Dermis blood vessel endothelial cell (primary cell): ENCODE measurements around the gene CCDC190. TPM values are rescaled to one million over a fixed set of nuclear protein-coding genes. Genes with fewer than 3 reads are reported as not detected.
A peak's percentile ranks its signal among the peaks of the same experiment; 100 is the strongest.
"Not testable (repeated sequence)": the region's sequence is repeated elsewhere in the genome, so short reads cannot be mapped to it uniquely, and the experiment has no call there.

Source experiments
- DNase-seq: peaks from one replicate; pipeline ENCODE4 v3.0.0; 2010
- total RNA-seq: library from RNA; depleted of rRNA; stranded (reverse); fragments of >200 nt; gene quantifications from 2 replicates; pipeline ENCODE4 v1.2.3, GENCODE V29; 2014

CCDC190 gene
- total RNA-seq, 1 donor from 2014 or later = not detected

DNA sequence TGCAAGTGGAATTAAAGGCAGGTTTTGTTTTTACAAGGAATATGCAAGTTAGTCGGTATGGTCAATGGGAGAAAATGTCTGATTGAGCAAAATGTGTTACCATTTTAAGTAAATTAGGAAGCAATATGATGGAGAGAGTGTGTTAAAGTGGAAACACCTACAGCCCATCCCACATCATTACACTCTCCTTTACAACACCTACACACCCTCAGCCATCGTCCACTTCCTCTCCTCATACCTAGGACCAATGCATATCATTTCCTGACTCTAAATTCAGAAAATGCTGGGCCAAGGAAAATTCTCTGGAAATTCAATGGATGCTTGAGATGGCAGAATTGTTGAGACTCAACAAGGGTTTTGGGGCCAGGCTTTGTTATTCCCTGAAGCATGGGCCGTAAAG lies 16.4 kb upstream of the CCDC190 start:
- no peak for DNase-seq

DNA sequence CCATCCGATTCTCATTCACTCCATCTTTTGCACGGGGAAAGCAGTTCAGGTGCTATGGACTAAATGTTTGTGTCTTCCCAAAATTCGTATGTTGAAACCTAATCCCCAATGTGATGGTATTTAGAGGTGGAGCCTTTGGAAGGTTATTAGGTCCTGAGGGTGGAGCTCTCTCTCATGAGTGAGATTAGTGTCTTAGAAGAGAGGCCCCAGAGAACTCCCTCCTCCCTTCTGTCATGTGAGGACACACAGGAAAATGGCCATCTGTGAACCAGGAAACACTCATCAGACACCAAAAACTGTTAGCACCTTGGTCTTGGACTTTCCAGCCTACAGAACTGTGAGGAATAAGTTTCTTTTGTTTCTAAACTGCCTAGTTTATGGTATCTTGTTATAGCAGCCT lies 15.8 kb upstream of the CCDC190 start:
- no peak for DNase-seq

DNA sequence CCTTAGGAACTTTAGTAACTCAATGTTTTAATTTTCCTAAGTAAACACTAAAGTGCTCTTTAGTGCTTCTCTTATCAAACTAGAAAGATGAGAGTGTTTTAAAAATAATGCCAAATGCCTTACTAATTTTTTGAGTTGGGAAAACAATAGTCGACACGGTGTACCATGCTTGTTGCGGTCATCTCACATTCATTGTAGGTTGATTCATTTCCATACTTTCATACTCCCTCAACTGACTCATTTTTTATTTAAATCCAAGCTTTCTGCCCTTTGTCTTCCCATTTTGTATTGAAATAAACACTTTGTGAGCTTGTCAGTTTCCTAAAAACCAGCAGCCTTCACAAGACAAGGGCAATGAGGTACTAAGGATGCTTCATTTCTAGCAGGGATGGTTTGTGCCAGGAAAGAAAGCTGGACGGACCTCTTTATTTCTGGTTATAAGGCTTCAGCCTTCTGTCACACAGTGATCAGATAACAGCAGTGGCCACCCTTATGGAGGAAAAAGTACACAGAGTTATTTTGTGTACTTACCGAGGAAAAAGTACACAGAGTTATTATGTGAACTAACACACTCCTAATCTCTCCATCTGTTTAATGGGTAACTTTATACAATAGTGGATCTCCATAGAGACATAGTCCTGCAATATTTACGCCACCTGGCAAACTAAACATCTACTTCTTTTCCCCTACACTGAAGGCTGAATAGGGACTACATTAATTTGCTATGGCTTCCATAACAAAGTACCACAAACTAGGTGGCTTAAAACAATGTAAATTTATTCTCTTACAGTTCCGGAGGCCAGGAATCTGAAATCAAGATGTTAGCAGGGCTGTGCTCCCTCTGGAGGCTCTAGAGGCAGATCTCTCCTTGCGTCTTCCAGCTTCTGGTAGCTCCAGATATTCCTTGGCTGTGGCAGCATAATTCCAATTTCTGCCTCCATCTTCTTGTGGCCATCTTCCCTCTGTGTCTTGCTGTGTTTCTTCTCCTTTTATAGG lies 13.0 kb upstream of the CCDC190 start:
- DNase-seq = peak; percentile 76

DNA sequence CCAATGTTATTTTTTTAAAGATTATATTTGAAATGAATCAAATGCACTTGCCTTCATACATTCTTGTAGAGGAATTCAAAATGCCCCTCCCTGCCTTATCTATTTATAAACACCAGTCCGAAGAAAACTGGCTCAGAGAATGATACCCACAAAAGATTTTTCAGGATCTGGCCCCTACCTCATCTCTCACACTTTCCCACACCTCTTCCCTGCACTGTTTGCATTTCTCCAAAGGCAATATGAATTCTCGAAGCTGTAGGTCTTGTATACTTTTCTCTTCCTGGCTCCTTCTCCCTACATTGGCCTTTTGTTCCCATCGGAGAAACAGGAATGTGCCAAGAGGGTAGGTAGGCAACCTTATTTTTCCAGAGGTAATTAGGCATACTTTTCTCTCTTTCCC lies 12.0 kb upstream of the CCDC190 start:
- no peak for DNase-seq

DNA sequence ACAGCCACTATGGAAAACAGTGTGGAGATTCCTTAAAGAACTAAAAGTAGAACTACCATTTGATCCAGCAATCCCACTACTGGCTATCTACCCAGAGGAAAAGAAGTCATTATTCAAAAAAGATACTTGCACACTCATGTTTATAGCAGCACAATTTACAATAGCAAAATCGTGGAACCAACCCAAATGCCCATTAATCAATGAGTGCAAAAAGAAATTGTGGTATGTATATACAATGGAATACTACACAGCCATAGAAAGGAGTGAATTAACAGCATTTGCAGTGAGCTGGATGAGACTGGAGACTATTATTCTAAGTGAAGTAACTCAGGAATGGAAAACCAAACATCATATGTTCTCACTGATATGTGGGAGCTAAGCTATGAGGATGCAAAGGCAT lies 10.4 kb upstream of the CCDC190 start:
- not testable (repeated sequence) for DNase-seq

DNA sequence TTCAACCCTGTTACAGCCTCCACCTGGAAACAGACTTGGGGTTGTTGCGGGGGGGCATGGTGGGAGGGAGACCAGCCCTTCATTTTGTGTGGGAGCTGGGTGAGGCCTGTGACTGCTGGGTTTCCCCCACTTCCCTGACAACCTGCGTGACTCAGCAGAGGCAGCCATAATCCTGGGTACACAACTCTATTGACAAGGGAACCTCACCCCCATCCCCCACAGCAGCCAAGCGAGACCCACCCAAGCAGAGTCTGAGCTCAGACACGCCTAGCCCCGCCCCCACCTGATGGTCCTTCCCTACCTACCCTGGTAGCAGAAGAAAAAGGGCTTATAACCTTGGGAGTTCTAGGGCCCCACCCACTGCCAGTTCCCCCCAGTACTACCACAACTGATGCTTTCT lies 8.0 kb upstream of the CCDC190 start:
- no peak for DNase-seq

DNA sequence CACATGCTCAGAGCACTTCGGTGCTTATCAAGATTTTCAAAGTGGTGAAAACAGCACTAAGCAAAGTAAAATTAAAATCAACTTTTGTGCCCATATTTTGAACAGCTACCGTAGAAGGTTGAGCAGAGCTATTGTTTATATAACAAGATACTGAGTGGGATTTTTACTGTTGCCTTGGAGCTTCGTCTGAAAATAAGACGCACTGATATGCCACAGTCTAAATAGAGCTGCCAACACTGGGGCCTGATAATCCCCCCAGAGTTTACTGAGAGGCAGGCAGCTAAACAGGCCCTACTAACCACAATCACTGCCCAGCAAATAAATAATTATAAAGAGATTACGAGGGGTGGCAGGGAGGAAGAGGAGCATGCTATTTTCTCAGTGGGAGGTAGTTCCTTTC lies 650 bp upstream of the CCDC190 start:
- no peak for DNase-seq

DNA sequence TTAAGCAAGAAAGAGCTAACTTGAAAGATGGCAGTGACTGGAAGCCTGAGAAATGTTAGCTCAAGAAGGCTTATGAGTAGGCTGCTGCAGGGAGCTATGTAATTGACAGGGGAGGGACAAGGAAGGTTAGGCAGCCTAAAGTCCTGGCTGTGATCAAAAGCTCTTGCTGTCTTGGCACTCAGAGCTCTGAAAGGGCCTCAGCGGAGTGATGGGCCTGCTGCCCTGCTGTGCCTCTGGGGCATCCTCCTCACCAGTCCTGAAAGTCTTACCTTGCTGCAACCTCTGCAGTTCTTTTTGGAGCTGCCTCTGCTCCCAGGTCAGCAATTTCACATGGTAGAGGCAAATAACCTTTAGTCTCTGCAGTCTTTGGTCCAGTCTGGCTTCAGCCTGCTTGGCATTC lies 1.8 kb downstream of the CCDC190 start:
- DNase-seq = no peak

DNA sequence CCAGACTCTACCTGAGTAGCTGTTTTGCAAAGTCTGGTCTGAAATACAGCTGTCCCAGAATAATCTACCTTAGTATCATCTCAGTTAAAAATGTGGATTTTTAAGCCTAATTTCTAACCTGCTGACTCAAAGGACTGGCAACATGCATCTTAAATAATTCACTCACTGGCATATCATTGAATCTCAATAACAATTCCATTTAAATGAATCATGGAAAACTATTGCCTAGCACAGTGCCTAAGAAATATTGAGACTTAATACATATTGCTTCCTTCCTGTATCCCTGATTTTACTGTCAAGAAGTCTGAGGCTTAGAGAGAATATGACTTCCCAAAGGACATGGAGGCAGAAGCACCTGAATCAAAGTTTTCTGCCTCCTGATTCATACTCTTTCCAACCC lies 3.1 kb downstream of the CCDC190 start:
- DNase-seq = peak; percentile 71

DNA sequence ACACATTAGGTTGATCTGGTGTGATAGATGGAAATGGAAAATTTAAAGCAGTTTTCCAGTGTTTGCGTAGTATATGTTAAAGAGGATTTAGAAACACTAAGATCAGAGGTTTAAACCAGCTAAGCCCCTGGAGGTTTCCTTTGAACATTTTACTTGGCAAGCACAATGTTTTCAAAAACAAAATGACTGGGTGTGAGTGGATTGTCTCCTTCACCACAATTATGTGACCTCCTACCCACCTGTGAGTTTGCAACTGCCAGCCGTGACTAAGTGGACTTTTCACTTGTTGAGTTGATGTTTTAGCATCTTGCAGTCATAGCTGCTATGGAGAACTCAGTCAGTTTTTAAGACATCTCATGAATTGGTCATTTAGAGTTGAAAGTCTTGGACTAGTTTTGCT lies 4.7 kb downstream of the CCDC190 start:
- peak; percentile 85 for DNase-seq

DNA sequence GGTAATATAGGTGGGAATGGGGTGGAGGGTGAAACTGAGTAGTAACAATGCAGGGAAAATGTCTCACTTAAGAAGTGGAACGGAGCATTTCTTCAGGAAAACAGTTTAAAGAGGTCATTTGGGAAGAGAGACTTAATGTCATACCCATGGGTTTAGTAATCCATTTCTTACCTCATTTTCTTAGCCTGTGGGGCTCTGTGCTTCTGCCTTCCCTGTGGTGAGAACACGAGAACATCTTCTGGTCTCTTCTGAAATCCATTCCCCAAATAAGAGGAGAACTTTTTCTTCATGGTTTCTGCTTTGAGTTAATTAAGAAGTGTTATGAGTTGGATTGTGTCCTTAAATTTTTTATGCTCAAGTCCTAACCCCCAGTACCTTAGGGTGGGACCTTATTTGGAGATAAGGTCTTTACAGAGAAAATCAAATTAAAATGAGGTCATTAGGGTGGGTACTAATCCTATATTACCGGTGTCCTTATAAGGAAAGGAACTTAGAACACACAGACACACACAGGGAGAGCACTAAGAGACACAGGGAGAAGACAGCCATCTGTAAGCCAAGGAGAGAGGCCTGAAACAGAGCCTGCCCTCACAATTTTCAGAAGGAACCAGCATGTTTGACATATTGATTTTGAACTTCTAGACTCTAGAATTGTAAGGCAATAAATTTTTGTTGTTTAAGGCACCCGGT lies 5.4 kb downstream of the CCDC190 start:
- DNase-seq = peak; percentile 49

DNA sequence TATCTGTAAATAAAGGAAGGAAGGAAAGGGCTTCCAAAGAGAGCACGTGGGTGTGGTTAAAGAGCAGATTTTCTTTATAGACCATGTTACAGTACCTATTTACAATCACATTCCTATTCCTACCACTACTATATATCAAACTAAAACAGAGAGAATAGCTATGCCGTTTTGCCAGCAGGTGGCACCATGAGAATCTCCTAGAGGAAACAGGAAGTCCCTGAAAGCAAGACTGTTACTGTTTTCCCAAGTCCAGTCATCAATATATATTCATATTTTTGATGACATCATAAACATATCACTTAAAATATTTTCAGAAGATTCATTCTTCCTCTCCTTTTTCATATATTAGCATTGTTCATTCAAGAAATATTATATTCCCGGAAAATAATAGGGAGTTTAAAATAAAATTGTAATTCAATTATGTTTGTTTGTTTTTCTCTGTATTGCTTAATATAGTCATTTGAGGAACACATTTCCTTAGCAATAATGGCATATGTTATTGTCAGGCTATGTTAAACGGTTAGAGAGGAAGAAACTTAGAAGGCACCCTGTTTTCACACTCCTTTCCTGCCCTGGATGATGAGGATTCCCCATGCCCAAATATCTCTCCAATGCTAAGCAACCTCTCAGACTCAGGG lies 6.6 kb downstream of the CCDC190 start:
- DNase-seq = peak; percentile 89

DNA sequence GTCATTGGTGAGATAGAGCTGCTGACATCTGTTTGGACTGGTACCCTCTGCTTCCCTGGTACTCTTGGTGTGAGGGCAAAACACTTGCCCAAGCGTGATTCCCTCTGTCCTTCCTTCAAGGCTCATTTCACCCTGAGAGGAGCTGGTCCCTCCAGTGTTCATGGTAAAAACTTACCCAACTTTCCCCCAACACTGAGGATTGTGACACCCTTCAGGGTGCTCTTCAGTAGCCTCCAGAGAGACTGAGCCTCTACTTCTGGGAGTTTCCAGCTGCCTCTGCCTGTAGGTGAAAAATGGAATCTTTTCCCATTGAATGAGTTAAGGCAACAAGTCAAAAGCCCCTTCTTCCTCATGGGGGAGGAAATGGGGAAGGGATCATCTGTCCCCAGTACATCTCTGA lies 9.6 kb downstream of the CCDC190 start:
- no peak for DNase-seq

DNA sequence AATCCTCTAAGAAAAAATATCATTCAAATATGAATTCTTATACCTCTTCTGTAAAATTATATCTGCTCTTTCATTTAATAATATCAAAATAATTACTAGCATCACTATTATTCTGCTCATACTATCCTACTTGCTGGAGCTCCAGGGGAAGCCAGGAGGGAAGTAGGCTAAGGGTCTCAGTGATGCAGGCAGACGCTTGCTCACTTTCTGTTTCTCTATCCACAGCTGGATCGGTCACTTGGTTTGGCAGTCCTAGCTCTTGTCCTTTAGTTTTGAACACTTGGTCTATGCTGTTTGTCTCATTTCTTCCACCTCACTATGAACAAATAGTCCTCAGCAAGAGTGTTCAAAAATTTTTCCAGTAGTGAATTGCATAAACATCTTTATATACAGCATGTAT lies 11.3 kb downstream of the CCDC190 start:
- no peak for DNase-seq

DNA sequence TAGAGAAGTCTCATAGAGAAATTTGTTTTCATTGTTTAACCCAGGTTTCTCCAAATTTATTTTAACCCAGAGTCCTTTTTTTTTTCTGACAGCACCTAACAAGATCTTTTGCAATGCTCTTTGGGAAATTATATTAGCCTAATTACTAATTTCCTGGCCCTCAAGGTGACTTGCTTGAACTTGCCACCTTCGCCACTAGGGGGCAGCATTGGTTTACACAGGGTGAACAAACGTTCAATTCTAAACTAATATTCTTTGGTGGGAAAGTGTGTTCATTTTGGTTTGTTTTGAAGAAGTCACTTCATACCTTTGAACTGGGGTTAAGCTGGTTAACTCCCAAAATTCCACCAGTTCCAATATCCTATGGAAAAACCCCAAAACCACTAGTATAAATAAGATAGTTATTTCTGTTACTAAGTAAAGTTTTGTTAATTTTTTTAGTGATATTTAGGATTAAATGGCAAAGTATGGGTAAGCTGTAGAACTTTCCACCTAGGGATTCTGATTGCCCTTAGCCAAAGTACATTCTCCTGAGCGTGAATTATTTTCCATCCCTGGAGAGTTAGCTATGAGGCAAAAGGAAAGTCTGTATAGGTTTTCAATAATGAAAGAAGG lies 13.0 kb downstream of the CCDC190 start:
- DNase-seq = peak; percentile 91

DNA sequence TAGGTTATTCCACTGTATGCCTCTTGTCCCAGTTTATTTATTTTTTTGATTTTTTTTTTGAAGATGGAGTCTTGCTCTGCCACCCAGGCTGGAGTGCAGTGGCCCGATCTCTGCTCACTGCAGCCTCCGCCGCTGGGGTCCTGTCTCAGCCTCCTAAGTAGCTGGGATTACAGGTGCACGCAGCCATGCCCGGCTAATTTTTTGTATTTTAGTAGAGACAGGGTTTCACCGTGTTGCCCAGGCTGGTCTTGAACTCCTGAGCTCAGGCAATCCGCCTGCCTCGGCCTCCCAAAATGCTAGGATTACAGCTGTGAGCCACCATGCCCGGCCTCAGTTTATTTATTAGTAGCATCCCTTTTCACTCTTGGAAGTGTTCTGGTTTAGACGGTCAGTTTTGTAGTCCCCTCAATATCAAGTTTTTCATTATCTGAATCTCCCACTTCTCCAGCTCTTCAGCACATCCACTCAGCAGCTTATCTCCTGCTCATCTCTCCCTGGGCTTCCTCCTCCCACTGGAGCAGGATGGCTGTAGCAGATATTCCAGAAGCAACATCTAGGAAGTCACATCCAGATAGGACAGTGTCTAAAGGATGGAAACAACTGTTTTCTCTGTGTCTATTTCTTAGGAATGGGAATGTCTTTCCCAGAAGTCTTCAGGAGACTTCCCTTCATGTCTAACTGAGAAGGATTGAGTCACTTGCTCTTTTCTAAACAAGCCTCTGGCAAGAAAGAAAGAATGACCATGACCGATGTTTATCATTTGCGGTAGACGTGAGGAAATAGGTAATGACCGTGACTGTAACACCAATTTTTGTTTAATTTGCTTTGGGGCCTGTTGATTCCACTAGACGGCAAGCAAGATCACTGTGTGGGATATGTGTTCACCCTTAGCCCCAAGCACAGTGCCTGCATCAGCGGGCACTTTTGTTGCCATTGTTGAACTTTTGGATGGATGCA lies 14.4 kb downstream of the CCDC190 start:
- DNase-seq = no peak

DNA sequence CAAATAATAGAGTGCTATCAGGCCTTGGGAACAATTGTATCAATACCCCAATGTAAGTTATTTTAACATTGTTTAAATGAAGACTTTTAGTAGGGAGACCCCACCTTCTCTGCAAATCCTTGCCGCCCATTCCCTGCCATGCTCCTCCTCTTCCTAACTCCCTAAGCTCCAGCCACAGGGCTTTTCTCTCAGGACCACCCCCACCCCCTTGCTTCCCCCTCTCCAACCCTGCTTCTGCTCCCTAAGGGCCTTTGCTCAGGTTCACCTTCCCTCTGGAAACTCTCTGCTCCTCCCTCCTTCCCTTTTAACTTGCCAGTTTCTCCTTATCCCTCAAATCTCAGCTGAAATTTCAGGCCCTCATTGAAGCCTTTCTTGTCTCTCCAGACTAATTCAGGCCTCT lies 16.8 kb downstream of the CCDC190 start:
- DNase-seq = no peak

DNA sequence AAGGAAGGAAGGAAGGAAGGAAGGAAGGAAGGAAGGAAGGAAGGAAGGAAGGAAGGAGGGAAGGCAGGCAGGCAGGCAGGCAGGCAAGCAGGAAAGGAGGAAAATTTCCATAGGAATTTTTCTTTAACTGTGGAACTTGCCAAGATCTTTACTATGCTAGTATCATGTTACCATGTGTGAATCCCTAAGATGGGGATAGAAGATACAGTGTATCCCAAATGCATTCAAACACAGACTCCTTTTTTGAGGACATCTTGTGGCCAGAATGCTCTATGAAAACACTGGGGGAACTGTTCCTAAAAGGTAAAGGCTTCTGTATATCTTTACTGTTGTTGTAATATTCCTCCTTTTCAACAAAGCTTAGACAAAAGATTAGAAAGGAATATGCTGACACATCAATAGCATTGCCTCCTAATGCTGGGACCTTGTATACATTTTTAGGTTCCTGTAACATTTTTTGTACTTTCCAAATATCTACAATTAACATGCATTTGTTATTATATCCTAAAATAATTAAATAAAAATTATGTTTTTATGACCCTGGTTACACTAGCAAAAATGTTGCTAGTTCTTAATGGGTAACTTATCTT lies 20.6 kb downstream of the CCDC190 start:
- DNase-seq = no peak

DNA sequence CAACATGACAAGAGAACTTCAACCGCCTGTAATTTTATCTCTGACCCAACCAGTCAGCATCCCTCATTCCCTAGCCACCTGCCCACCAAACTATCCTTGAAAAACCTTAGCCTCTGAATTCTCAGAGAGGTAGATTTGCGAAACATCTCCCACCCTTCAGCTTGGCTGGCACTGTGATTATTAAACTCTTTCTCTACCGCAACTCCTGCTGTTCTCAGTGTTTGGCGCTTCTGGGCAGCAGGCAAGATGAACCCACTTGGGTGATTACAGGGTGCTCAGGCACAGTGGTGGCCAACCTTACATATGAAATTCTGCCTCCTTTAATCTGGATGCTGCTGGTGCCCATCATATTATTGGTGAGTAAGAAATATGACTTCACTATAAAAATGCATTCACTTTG lies 22.1 kb downstream of the CCDC190 start:
- no peak for DNase-seq

DNA sequence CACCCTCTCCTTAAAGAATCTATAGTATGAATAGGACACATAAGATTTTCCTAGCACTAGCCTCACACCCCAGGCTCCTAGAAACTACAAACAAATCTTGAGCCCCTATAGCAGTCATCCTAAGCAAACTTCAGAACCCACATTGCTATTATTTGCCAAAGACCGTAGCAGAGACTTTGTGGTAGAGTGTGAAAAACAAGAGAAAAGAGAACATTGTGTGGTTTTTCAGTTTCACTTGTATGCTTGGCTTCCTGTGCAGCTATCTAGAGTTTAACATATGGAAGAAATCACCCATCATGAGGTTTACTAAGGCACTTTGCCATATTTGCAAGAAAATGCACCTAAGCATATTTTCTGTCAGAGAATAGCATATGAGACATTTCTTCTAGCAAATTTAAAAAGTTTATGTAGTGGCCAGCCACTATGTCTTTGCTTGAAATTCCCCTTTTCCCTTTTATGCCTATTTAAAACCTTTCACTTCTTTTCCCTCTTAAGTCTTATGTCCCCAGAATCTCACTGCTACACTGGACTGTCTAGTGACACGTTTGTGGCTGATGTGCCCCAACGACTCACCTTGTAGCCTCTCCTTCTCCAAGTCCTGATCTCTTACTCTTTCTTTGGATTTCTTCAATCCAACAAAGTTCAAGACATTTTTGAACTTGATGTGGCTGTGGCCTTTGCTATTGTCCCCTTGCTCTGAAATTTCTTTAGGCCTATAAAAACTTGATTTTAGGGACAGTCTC lies 25.6 kb downstream of the CCDC190 start:
- DNase-seq = no peak

DNA sequence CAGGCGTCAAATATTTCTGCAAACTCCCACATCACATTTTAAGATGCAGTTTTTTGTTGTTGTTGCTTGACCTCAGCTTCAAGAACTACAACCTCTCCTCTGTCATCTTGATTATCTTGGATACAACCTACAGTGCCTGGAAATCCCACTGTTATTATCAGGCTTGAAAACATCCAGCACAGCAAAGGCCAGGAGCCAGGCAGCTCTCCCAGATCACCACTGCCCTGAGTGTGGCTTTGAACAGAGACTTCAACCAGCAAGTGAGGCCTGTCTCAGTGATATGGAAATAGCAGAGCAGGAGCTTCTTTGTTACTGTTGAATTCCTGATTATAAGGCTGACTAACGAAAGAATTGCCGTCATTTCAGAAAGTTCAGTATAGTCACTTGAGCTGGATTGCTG lies 28.5 kb downstream of the CCDC190 start:
- DNase-seq = no peak
